ENCODE data around the gene MTMR2. TPM values are rescaled to one million over a fixed set of nuclear protein-coding genes. Genes with fewer than 3 reads are reported as not detected.

The MTMR2 gene
- total RNA-seq, 1 donor from 2014 or later: 68.0 TPM

GRCh38 chr11:95790123-95790932, 133.6 kb downstream of the MTMR2 start, which contains the start of gene CEP57:
TSS of gene CEP57 (plus strand) at chr11:95790498. CDS start at chr11:95790699, 201 bp downstream.
- Mint-ChIP-seq H3K9me3 (ENCODE audit: unreplicated experiment) (no peaks in the 10 kb centered on the region), H3K4me3 (ENCODE audit: unreplicated experiment) (peak within 1 kb of the TSS; percentile 95), H3K4me1 (ENCODE audit: low read depth, unreplicated experiment) (peaks cover 19% of the 10 kb centered on the region), H3K27me3 (ENCODE audit: low read depth, unreplicated experiment) (no peaks in the 10 kb centered on the region), H3K27ac (ENCODE audit: unreplicated experiment) (peak within 1 kb of the TSS; percentile 99), H3K36me3 (ENCODE audit: low read depth, unreplicated experiment) (no peaks in the 10 kb centered on the region)
- Histone ChIP-seq H3K36me3 (ENCODE audit: insufficient read depth, low read length) (peaks cover 9% of the 10 kb centered on the region), H3K9ac (ENCODE audit: low read length) (peak within 1 kb of the TSS; percentile 95), H3K79me2 (ENCODE audit: insufficient read depth, low read length) (peaks cover 66% of the 10 kb centered on the region), H2AFZ (ENCODE audit: low read depth, low read length) (peak within 1 kb of the TSS; percentile 92), H3K4me3 (ENCODE audit: insufficient read depth, low read depth, low read length) (peak within 1 kb of the TSS; percentile 96), H3K9me3 (ENCODE audit: insufficient read depth, low read depth, low read length) (no peaks in the 10 kb centered on the region), H3K27me3 (ENCODE audit: insufficient read depth, low read length) (no peaks in the 10 kb centered on the region), H4K20me1 (ENCODE audit: insufficient read depth, low read length) (peaks cover 5% of the 10 kb centered on the region), H3K27ac (ENCODE audit: low read depth, low read length) (peak within 1 kb of the TSS; percentile 99), H3K4me1 (ENCODE audit: insufficient read depth, low read length) (peaks cover 13% of the 10 kb centered on the region), H3K4me2 (ENCODE audit: low read length) (peak within 1 kb of the TSS; percentile 96)
- DNase-seq (ENCODE audit: low read depth) (peak; percentile 97), FAIRE-seq (no peak)
- TF ChIP-seq, protein P1, sequence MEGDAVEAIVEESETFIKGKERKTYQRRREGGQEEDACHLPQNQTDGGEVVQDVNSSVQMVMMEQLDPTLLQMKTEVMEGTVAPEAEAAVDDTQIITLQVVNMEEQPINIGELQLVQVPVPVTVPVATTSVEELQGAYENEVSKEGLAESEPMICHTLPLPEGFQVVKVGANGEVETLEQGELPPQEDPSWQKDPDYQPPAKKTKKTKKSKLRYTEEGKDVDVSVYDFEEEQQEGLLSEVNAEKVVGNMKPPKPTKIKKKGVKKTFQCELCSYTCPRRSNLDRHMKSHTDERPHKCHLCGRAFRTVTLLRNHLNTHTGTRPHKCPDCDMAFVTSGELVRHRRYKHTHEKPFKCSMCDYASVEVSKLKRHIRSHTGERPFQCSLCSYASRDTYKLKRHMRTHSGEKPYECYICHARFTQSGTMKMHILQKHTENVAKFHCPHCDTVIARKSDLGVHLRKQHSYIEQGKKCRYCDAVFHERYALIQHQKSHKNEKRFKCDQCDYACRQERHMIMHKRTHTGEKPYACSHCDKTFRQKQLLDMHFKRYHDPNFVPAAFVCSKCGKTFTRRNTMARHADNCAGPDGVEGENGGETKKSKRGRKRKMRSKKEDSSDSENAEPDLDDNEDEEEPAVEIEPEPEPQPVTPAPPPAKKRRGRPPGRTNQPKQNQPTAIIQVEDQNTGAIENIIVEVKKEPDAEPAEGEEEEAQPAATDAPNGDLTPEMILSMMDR (IDR thresholded peaks at IDR 0.05; ENCODE audit: insufficient read depth, low read depth, low read length): no peak
- TF ChIP-seq EZH2 (IDR thresholded peaks at IDR 0.05; ENCODE audit: insufficient read depth, low read length): no peak

DNA sequence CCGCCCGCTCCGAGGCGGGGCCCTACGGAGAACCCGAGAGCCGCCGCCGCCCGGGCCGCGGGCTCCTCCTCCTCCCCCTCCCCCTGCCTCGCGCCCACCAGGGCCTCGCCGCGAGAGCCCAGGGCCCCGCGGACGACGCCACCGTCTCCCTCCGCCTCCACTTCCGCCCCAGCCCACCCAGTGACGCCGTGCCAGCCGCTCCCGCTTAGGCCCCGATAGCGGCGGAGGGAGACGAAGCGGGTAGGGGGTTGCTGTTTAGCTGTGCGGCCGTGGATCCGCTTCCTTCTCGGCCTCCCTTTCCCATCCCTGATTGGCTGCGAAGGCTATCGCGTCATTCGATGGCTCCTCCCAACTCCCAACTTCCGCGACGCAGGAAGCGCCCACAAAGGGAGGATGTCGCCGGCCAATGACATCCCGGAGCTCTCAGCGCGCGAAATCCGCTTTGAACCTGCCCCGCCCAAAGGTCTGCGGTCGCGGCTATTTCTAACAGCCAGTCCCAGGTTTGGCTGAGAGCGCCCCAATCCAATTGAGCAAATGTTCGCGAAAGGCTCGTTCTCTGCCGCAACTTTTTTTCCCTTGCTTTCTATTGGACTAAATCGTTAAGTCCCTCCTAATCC, 134.3 kb downstream of the MTMR2 start, which contains the start of gene FAM76B:
Gene FAM76B, minus strand, starts transcription at position 277 of the 617 bp plus-strand sequence. CDS start 304 bp downstream, outside the sequence.
- Mint-ChIP-seq H3K4me1 (ENCODE audit: low read depth, unreplicated experiment) (peaks cover 19% of the 10 kb centered on the region), H3K9me3 (ENCODE audit: unreplicated experiment) (no peaks in the 10 kb centered on the region), H3K36me3 (ENCODE audit: low read depth, unreplicated experiment) (no peaks in the 10 kb centered on the region), H3K27ac (ENCODE audit: unreplicated experiment) (peak within 1 kb of the TSS; percentile 99), H3K27me3 (ENCODE audit: low read depth, unreplicated experiment) (no peaks in the 10 kb centered on the region), H3K4me3 (ENCODE audit: unreplicated experiment) (peak within 1 kb of the TSS; percentile 95)
- Histone ChIP-seq H3K4me1 (ENCODE audit: insufficient read depth, low read length) (peaks cover 13% of the 10 kb centered on the region), H3K9me3 (ENCODE audit: insufficient read depth, low read depth, low read length) (no peaks in the 10 kb centered on the region), H3K27me3 (ENCODE audit: insufficient read depth, low read length) (no peaks in the 10 kb centered on the region), H3K9ac (ENCODE audit: low read length) (peak within 1 kb of the TSS; percentile 95), H3K4me3 (ENCODE audit: insufficient read depth, low read depth, low read length) (peak within 1 kb of the TSS; percentile 96), H3K36me3 (ENCODE audit: insufficient read depth, low read length) (peaks cover 10% of the 10 kb centered on the region), H4K20me1 (ENCODE audit: insufficient read depth, low read length) (peaks cover 5% of the 10 kb centered on the region), H3K79me2 (ENCODE audit: insufficient read depth, low read length) (peaks cover 59% of the 10 kb centered on the region), H3K27ac (ENCODE audit: low read depth, low read length) (peak within 1 kb of the TSS; percentile 99), H2AFZ (ENCODE audit: low read depth, low read length) (peak within 1 kb of the TSS; percentile 92), H3K4me2 (ENCODE audit: low read length) (peak within 1 kb of the TSS; percentile 96)
- DNase-seq (ENCODE audit: low read depth): peak; percentile 98
- TF ChIP-seq, protein P1 (IDR thresholded peaks at IDR 0.05; ENCODE audit: insufficient read depth, low read depth, low read length): no peak
- TF ChIP-seq EZH2 (IDR thresholded peaks at IDR 0.05; ENCODE audit: insufficient read depth, low read length): no peak
- peak; percentile 37 for FAIRE-seq
